Measurements from ENCODE around the gene CEACAM4.
A peak's percentile ranks its signal among the peaks of the same experiment; 100 is the strongest.

Gene CEACAM4

GRCh38 chr19:41652250-41652649, 25.4 kb upstream of the CEACAM4 start:
- no peak overlapping the region for H3K4me3 ChIP-seq (ENCODE audit: low read depth, low read length)
- no peak for DNase-seq (ENCODE audit: low read depth)
- in situ Hi-C loops (cut with HindIII; ENCODE audit: low sequenced_read_pairs): no loop called here
- TF ChIP-seq, protein P1, sequence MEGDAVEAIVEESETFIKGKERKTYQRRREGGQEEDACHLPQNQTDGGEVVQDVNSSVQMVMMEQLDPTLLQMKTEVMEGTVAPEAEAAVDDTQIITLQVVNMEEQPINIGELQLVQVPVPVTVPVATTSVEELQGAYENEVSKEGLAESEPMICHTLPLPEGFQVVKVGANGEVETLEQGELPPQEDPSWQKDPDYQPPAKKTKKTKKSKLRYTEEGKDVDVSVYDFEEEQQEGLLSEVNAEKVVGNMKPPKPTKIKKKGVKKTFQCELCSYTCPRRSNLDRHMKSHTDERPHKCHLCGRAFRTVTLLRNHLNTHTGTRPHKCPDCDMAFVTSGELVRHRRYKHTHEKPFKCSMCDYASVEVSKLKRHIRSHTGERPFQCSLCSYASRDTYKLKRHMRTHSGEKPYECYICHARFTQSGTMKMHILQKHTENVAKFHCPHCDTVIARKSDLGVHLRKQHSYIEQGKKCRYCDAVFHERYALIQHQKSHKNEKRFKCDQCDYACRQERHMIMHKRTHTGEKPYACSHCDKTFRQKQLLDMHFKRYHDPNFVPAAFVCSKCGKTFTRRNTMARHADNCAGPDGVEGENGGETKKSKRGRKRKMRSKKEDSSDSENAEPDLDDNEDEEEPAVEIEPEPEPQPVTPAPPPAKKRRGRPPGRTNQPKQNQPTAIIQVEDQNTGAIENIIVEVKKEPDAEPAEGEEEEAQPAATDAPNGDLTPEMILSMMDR (IDR thresholded peaks at IDR 0.05; ENCODE audit: low read depth, low read length, missing control alignments): no peak

DNA sequence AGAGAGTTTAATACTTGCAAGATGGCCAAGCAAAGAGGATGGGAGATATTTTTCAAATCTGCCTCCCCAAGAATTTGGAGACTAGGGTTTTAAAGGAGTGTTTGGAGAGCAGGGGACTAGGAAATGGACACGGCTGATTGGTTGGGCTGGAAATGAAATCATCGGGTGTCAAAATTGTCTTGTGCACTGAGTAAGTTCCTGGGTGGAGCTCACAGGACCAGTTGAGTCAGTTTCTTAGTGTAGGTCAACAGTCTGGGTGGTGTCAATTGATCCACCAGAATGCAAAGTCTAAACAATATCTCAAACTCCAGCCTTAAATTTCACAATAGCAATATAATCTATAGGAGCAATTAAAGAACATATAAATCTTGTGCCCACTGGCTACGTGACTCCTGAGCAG, 23.0 kb upstream of the CEACAM4 start:
- in situ Hi-C loops (cut with HindIII; ENCODE audit: low sequenced_read_pairs): no loop called here
- TF ChIP-seq, protein P1 (IDR thresholded peaks at IDR 0.05; ENCODE audit: low read depth, low read length, missing control alignments): no peak
- no peak for DNase-seq (ENCODE audit: low read depth)
- no peak overlapping the region for H3K4me3 ChIP-seq (ENCODE audit: low read depth, low read length)

- H3K4me3 ChIP-seq (ENCODE audit: low read depth, low read length): no peak overlapping the region
- in situ Hi-C loops (cut with HindIII; ENCODE audit: low sequenced_read_pairs): no loop called here
- no peak for DNase-seq (ENCODE audit: low read depth)
- TF ChIP-seq, protein P1 (IDR thresholded peaks at IDR 0.05; ENCODE audit: low read depth, low read length, missing control alignments): peak; percentile 25
These were observed 19.8 kb upstream of the CEACAM4 start for GRCh38 chr19:41646589-41647204.

DNA sequence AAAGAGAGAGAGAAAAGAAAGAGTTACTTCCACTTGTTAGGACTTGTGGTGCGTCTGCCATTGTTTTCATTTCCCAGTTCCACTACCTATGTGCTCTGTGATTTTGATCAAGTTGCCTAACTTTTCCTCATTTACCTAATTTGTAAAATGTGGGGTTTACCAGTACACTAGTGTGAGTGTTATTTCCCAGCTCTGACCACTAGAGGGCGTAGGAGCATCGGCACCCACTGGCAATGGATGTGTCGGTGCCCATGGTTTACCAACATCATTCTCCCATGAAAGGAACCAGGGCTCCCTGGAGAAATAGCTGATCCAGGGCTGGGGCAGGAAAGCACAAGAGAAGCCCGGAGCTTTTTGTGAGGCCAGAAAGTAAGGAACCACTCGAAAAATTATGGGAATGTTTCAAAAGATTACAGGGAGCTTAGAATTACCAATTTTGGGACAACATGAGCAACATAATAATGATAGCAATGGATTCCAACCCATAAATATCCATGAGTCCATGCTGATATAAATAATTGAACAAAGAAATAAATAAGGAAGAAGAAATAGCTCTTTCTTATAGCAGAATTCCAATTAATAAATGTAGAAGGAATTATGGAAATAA, 15.1 kb upstream of the CEACAM4 start:
- no peak for DNase-seq (ENCODE audit: low read depth)
- no peak overlapping the region for H3K4me3 ChIP-seq (ENCODE audit: low read depth, low read length)
- in situ Hi-C loops (cut with HindIII; ENCODE audit: low sequenced_read_pairs): no loop called here
- TF ChIP-seq, protein P1 (IDR thresholded peaks at IDR 0.05; ENCODE audit: low read depth, low read length, missing control alignments): peak; percentile 87

DNA sequence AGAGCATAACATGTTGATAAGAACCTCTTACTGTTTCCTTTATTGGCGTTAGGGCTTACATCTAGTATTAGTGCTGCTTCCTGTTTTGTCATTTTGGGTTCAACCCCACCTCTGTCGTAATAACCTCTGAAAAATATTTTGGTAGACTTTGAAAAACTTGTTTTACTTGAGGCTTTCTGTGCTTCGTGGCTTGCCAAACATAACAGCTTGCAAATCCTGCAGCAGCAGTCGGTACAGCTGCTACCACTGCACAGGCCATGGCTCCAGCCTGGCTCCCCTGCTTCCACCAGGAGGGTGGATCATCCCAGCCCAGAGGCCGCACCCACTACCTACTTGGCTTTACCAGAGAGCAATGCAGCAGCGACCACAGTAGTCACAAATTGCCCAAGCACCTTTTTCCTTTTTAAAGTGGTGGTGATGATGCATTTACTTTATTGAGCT, 11.8 kb upstream of the CEACAM4 start:
- DNase-seq (ENCODE audit: low read depth): no peak
- H3K4me3 ChIP-seq (ENCODE audit: low read depth, low read length): no peak overlapping the region
- in situ Hi-C loops (cut with HindIII; ENCODE audit: low sequenced_read_pairs): no loop called here
- TF ChIP-seq, protein P1 (IDR thresholded peaks at IDR 0.05; ENCODE audit: low read depth, low read length, missing control alignments): no peak

GRCh38 chr19:41637484-41637883, 10.6 kb upstream of the CEACAM4 start:
- in situ Hi-C loops (cut with HindIII; ENCODE audit: low sequenced_read_pairs): no loop called here

More at GRCh38 chr19:41637484-41637883, 10.6 kb upstream of the CEACAM4 start:
- DNase-seq (ENCODE audit: low read depth): no peak
- TF ChIP-seq, protein P1 (IDR thresholded peaks at IDR 0.05; ENCODE audit: low read depth, low read length, missing control alignments): no peak
- no peak overlapping the region for H3K4me3 ChIP-seq (ENCODE audit: low read depth, low read length)
